DOHH2 (cell line): ENCODE measurements around the gene ACYP2.

Experiments
- CTCF ChIP-seq: fragments of 200-600 bp; sonication (generic); IDR thresholded peaks from one replicate; pipeline ENCODE4 v1.5.1; 2014; ENCODE audit warnings: antibody characterized with exemption, mild to moderate bottlenecking, low read depth, low read length; ENCODE audit not compliant: poor library complexity, severe bottlenecking
- EZH2phosphoT487 ChIP-seq: fragments of 200-600 bp; sonication (generic); IDR thresholded peaks from 2 replicates; pipeline ENCODE4 v1.6.1; 2017; ENCODE audit warnings: borderline replicate concordance, mild to moderate bottlenecking, antibody characterized with exemption, low read length, moderate library complexity, mixed read lengths

DNA sequence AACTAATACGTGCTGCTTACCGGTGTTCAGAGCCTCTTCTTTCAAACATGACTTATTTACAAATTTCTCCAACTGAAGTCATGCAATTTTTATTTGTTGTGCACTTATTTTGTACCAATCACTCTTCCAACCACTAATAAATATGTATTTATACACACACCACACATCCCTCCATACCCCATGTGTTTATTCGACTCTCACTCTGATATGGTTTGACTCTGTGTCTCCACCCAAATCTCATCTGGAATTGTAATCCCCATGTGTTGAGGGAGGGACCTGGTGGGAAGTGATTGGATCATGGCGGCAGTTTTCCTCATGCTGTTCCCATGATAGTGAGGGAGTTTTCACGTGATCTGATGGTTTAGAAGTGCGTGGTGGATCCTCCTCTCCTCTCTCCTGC is 49.5 kb upstream of the ACYP2 start:
- TF ChIP-seq CTCF (no peak), EZH2phosphoT487 (no peak)
